Naive thymus-derived CD8-positive, alpha-beta T cell (primary cell): ENCODE measurements around the gene GPRC5D. TPM values are rescaled to one million over a fixed set of nuclear protein-coding genes. Genes with fewer than 3 reads are reported as not detected.
A peak's percentile ranks its signal among the peaks of the same experiment; 100 is the strongest.

Source experiments
- ATAC-seq, 2 donors: fragments of 150-1000 bp; cut with Tn5 transposase in 1 of 2; sonication (Bioruptor Pico), chemical (Tn5 transposase) in 1 of 2; 1 replicate in 1 of 2; 2 replicates in 1 of 2; pipeline ENCODE4 v1.10.0; 2021; ENCODE audit warnings: mild to moderate bottlenecking in 2 of 2, moderate library complexity in 2 of 2
- POLR2A ChIA-PET: fragments of 350-600 bp; sonication (Branson Sonifier 250); formaldehyde crosslinking; loops from one replicate; lab custom pipeline; 2021; ENCODE audit warnings: antibody characterized with exemption; lab: Charles Lee
- DNase-seq, 10 donors: peaks; one replicate each; pipeline versions ENCODE4 v3.0.0 to v3.0.0-alpha.2; 2020 to 2022
- H3K27ac Mint-ChIP-seq, 10 donors: one replicate each; pipeline ENCODE4 v1.8.0; 2020 to 2022; ENCODE audit warnings: mild to moderate bottlenecking in 10 of 10, mixed read lengths in 10 of 10, moderate library complexity in 4 of 10, inconsistent platforms in 1 of 10
- H3K27me3 Mint-ChIP-seq, 5 donors: one replicate each; pipeline ENCODE4 v1.8.0; 2021 to 2022; ENCODE audit warnings: mixed read lengths in 5 of 5
- H3K36me3 Mint-ChIP-seq, 3 donors: one replicate each; pipeline ENCODE4 v1.8.0; 2020 to 2022; ENCODE audit warnings: mixed read lengths in 3 of 3, mild to moderate bottlenecking in 2 of 3, inconsistent platforms in 1 of 3
- H3K4me1 Mint-ChIP-seq, 4 donors: one replicate each; pipeline ENCODE4 v1.8.0; 2021 to 2022; ENCODE audit warnings: mixed read lengths in 4 of 4
- H3K4me3 Mint-ChIP-seq, 10 donors: one replicate each; pipeline ENCODE4 v1.8.0; 2020 to 2022; ENCODE audit warnings: mild to moderate bottlenecking in 10 of 10, mixed read lengths in 10 of 10, moderate library complexity in 6 of 10, inconsistent platforms in 1 of 10
- H3K9me3 Mint-ChIP-seq, 9 donors: one replicate each; pipeline ENCODE4 v1.8.0; 2020 to 2022; ENCODE audit warnings: mixed read lengths in 9 of 9, mild to moderate bottlenecking in 3 of 9, inconsistent platforms in 1 of 9, moderate library complexity in 1 of 9
- polyA plus RNA-seq, 3 donors: library from polyadenylated mRNA; unstranded; fragments of 300-500 nt; fragmentation: Illumina TruSeq; gene quantifications; one replicate each; pipeline ENCODE4 v1.2.3, GENCODE V29; 2021
- total RNA-seq, 8 experiments: library from RNA in 2 of 8; stranded (reverse) in 2 of 8; gene quantifications; one replicate each; pipeline ENCODE4 v1.2.3 and lab custom pipeline; 2021 to 2026

The GPRC5D gene
- total and polyA plus RNA-seq, 5 experiments from 2014 or later: 0.43 TPM; not detected in 4

GRCh38 chr12:12912711-12913110, 39.3 kb downstream of the GPRC5D start:
- POLR2A ChIA-PET: no interaction called here
- H3K27ac Mint-ChIP-seq: peak overlapping the region in 1 of 10 donors; percentile 63

GRCh38 chr12:12909995-12910420, 42.0 kb downstream of the GPRC5D start:
- peak overlapping the region in 6 of 10 donors; percentile 4 to 84 (median 44) for H3K27ac Mint-ChIP-seq
- no peaks in the 10 kb centered on the region for H3K36me3 Mint-ChIP-seq
- no peaks in the 10 kb centered on the region for H3K9me3 Mint-ChIP-seq
- peaks cover 0 to 10% (median 3%) of the 10 kb centered on the region in 5 donors for H3K27me3 Mint-ChIP-seq
- DNase-seq: no peak
- POLR2A ChIA-PET: interaction anchor here (0.7 kb wide), 1 partner anchor 1927 kb away, joined by 5 read pairs; no protein-coding TSS in a partner anchor
- peak overlapping the region in 1 of 10 donors; percentile 64 for H3K4me3 Mint-ChIP-seq
- ATAC-seq: no peak
- H3K4me1 Mint-ChIP-seq: peaks cover 12 to 23% (median 19%) of the 10 kb centered on the region in 4 donors

More at GRCh38 chr12:12912711-12913110, 39.3 kb downstream of the GPRC5D start:
- no peak for ATAC-seq
- H3K4me1 Mint-ChIP-seq: peaks cover 18 to 34% (median 27%) of the 10 kb centered on the region in 4 donors
- peaks cover 6 to 15% (median 8%) of the 10 kb centered on the region in 5 donors for H3K27me3 Mint-ChIP-seq
- no peak overlapping the region for H3K4me3 Mint-ChIP-seq
- no peaks in the 10 kb centered on the region for H3K9me3 Mint-ChIP-seq
- H3K36me3 Mint-ChIP-seq: no peaks in the 10 kb centered on the region
- no peak for DNase-seq

GRCh38 chr12:12909228-12909994, 42.6 kb downstream of the GPRC5D start:
- ATAC-seq (peak; percentile 33 to 49), DNase-seq (peak in 1 of 10 donors; percentile 4)
- H3K36me3 Mint-ChIP-seq: no peaks in the 10 kb centered on the region
- POLR2A ChIA-PET: interaction anchor here (0.7 kb wide), 1 partner anchor 1927 kb away, joined by 5 read pairs; no protein-coding TSS in a partner anchor
- no peaks in the 10 kb centered on the region for H3K9me3 Mint-ChIP-seq
- peak overlapping the region in 5 of 10 donors; percentile 15 to 48 (median 36) for H3K4me3 Mint-ChIP-seq
- peaks cover 0 to 10% (median 3%) of the 10 kb centered on the region in 5 donors for H3K27me3 Mint-ChIP-seq
- H3K27ac Mint-ChIP-seq: peak overlapping the region in 6 of 10 donors; percentile 4 to 73 (median 20)
- H3K4me1 Mint-ChIP-seq: peaks cover 12 to 23% (median 19%) of the 10 kb centered on the region in 4 donors

GRCh38 chr12:12908711-12909110, 43.3 kb downstream of the GPRC5D start:
- H3K36me3 Mint-ChIP-seq: no peaks in the 10 kb centered on the region
- no peak for DNase-seq
- peak overlapping the region in 5 of 10 donors; percentile 9 to 69 (median 28) for H3K27ac Mint-ChIP-seq
- peaks cover 0 to 10% (median 3%) of the 10 kb centered on the region in 5 donors for H3K27me3 Mint-ChIP-seq
- POLR2A ChIA-PET: no interaction called here
- H3K9me3 Mint-ChIP-seq: no peaks in the 10 kb centered on the region
- peaks cover 12 to 23% (median 19%) of the 10 kb centered on the region in 4 donors for H3K4me1 Mint-ChIP-seq
- no peak for ATAC-seq
- H3K4me3 Mint-ChIP-seq: peak overlapping the region in 1 of 10 donors; percentile 34

GRCh38 chr12:12908252-12908651, 43.7 kb downstream of the GPRC5D start:
- H3K27ac Mint-ChIP-seq: peak overlapping the region in 1 of 10 donors; percentile 19
- DNase-seq (no peak), ATAC-seq (no peak)
- POLR2A ChIA-PET: no interaction called here
- H3K4me3 Mint-ChIP-seq: no peak overlapping the region
- peaks cover 12 to 23% (median 19%) of the 10 kb centered on the region in 4 donors for H3K4me1 Mint-ChIP-seq
- no peaks in the 10 kb centered on the region for H3K36me3 Mint-ChIP-seq
- peaks cover 0 to 10% (median 3%) of the 10 kb centered on the region in 5 donors for H3K27me3 Mint-ChIP-seq
- no peaks in the 10 kb centered on the region for H3K9me3 Mint-ChIP-seq

- Mint-ChIP-seq H3K4me3 (no peak overlapping the region), H3K4me1 (peaks cover 12 to 23% (median 19%) of the 10 kb centered on the region in 4 donors), H3K27me3 (peaks cover 0 to 10% (median 3%) of the 10 kb centered on the region in 5 donors), H3K9me3 (no peaks in the 10 kb centered on the region), H3K36me3 (no peaks in the 10 kb centered on the region), H3K27ac (no peak overlapping the region)
- POLR2A ChIA-PET: no interaction called here
- no peak for DNase-seq
- no peak for ATAC-seq
These were observed 44.4 kb downstream of the GPRC5D start for GRCh38 chr12:12907552-12907951.

- H3K27me3 Mint-ChIP-seq: peaks cover 2 to 10% (median 5%) of the 10 kb centered on the region in 5 donors
- no peaks in the 10 kb centered on the region for H3K9me3 Mint-ChIP-seq
- POLR2A ChIA-PET: no interaction called here
- ATAC-seq: no peak
- no peak overlapping the region for H3K4me3 Mint-ChIP-seq
- H3K36me3 Mint-ChIP-seq: no peaks in the 10 kb centered on the region
- no peak overlapping the region for H3K27ac Mint-ChIP-seq
- DNase-seq: no peak
- H3K4me1 Mint-ChIP-seq: peaks cover under 1 to 5% (median 2%) of the 10 kb centered on the region in 4 donors
These were observed 48.0 kb downstream of the GPRC5D start for GRCh38 chr12:12903642-12904609.

- no peak overlapping the region for H3K27ac Mint-ChIP-seq
- H3K4me3 Mint-ChIP-seq: no peak overlapping the region
- H3K9me3 Mint-ChIP-seq: no peaks in the 10 kb centered on the region
- peaks cover 3 to 14% (median 7%) of the 10 kb centered on the region in 5 donors for H3K27me3 Mint-ChIP-seq
- H3K4me1 Mint-ChIP-seq: peaks cover 0 to 5% (median 0%) of the 10 kb centered on the region in 4 donors
- ATAC-seq: no peak
- H3K36me3 Mint-ChIP-seq: no peaks in the 10 kb centered on the region
- no peak for DNase-seq
- POLR2A ChIA-PET: no interaction called here
These were observed 49.9 kb downstream of the GPRC5D start for GRCh38 chr12:12902036-12902435.

- H3K36me3 Mint-ChIP-seq: no peaks in the 10 kb centered on the region
- no peak for ATAC-seq
These were observed 50.7 kb downstream of the GPRC5D start for GRCh38 chr12:12901158-12901791.

GRCh38 chr12:12900786-12901157, 51.2 kb downstream of the GPRC5D start:
- Mint-ChIP-seq H3K4me1 (peaks cover 0 to 5% (median 0%) of the 10 kb centered on the region in 4 donors), H3K27me3 (peaks cover 1 to 7% (median 6%) of the 10 kb centered on the region in 5 donors), H3K27ac (no peak overlapping the region), H3K36me3 (no peaks in the 10 kb centered on the region), H3K4me3 (no peak overlapping the region), H3K9me3 (no peaks in the 10 kb centered on the region)
- POLR2A ChIA-PET: no interaction called here
- ATAC-seq (no peak), DNase-seq (no peak)

More at GRCh38 chr12:12901158-12901791, 50.7 kb downstream of the GPRC5D start:
- Mint-ChIP-seq H3K9me3 (no peaks in the 10 kb centered on the region), H3K27ac (no peak overlapping the region), H3K4me3 (no peak overlapping the region), H3K27me3 (peaks cover 3 to 11% (median 7%) of the 10 kb centered on the region in 5 donors), H3K4me1 (peaks cover 0 to 5% (median 0%) of the 10 kb centered on the region in 4 donors)
- POLR2A ChIA-PET: no interaction called here
- DNase-seq: no peak

- Mint-ChIP-seq H3K9me3 (no peaks in the 10 kb centered on the region), H3K4me3 (no peak overlapping the region), H3K27ac (peak overlapping the region in 1 of 10 donors; percentile 9), H3K36me3 (no peaks in the 10 kb centered on the region), H3K27me3 (peaks cover 0 to 9% (median 5%) of the 10 kb centered on the region in 5 donors), H3K4me1 (peaks cover 0 to 5% (median 0%) of the 10 kb centered on the region in 4 donors)
- DNase-seq: no peak
- no peak for ATAC-seq
- POLR2A ChIA-PET: no interaction called here
These were observed 52.2 kb downstream of the GPRC5D start for GRCh38 chr12:12899530-12900380.
